Transverse colon (tissue), 4 donors: ENCODE results near the gene TBC1D16. TPM values are rescaled to one million over a fixed set of nuclear protein-coding genes. Genes with fewer than 3 reads are reported as not detected.

ENCODE experiments used
- DNase-seq: peaks from one replicate; pipeline ENCODE4 v3.0.0-alpha.2; 2019
- H3K27ac ChIP-seq, 4 donors: fragments of 200-600 bp; sonication (generic); 2 replicates each; pipeline ENCODE4 v1.5.1; 2016 to 2018; ENCODE audit warnings: inconsistent platforms in 4 of 4
- H3K27me3 ChIP-seq: fragments of 200-600 bp; sonication (generic); 2 replicates; pipeline ENCODE4 v1.5.1; 2017; ENCODE audit warnings: inconsistent platforms
- H3K36me3 ChIP-seq, 4 donors: fragments of 200-600 bp; sonication (generic); 2 replicates each; pipeline ENCODE4 v1.5.1; 2017 to 2019; ENCODE audit warnings: inconsistent platforms in 4 of 4
- H3K4me1 ChIP-seq, 4 donors: fragments of 200-600 bp; sonication (generic); 2 replicates each; pipeline ENCODE4 v1.5.1; 2017 to 2020; ENCODE audit warnings: inconsistent platforms in 4 of 4
- H3K4me3 ChIP-seq, 4 donors: fragments of 200-600 bp; sonication (generic); 1 replicate in 1 of 4; 2 replicates in 3 of 4; pipeline versions ENCODE4 v1.5.1 to v1.6.1; 2017 to 2019; ENCODE audit warnings: inconsistent platforms in 4 of 4
- H3K9me3 ChIP-seq, 2 donors: fragments of 200-600 bp; sonication (generic); 2 replicates each; pipeline ENCODE4 v1.5.1; 2017 to 2019; ENCODE audit warnings: inconsistent platforms in 2 of 2
- EP300 ChIP-seq: sonication (generic); formaldehyde crosslinking; IDR thresholded peaks from one replicate; pipeline ENCODE4 v1.6.1; 2017; ENCODE audit warnings: antibody characterized with exemption, low read depth
- POLR2A ChIP-seq: fragments of 450-650 bp; IDR thresholded peaks from one replicate; pipeline ENCODE4 v1.6.1; 2016; ENCODE audit warnings: antibody characterized with exemption, mild to moderate bottlenecking, moderate library complexity
- POLR2AphosphoS5 ChIP-seq, 3 donors: sonication (generic); formaldehyde crosslinking; IDR thresholded peaks; one replicate each; pipeline ENCODE4 v1.6.1; 2016; ENCODE audit warnings: antibody characterized with exemption in 3 of 3
- WGBS, 2 donors: methylation state at CpG; one replicate each; pipeline ENCODE4 v1.1.5; 2018; ENCODE audit warnings: low coverage in 1 of 2; 5-methylcytosine and 5-hydroxymethylcytosine counted together
- in situ Hi-C, 4 donors: fragments of 200-750 bp; cut with MboI; loops; one replicate each; pipeline versions ENCODE4 v1.15.0 to v1.15.1; 2017; ENCODE audit warnings: low sequenced_read_pairs in 3 of 4, low pct_ligation_motif_present in 1 of 4, low pct_unique_long_range_greater_than_20kb in 1 of 4
- intact Hi-C: fragments of 100-400 bp; cut with DNase I; formaldehyde crosslinking; loops from one replicate; pipeline ENCODE4 v1.15.1; 2023; ENCODE audit warnings: low total_unique reads
- total RNA-seq, 4 donors: library from RNA; depleted of rRNA; stranded (reverse); fragments of >200 nt; gene quantifications; one replicate each; pipeline ENCODE4 v1.1.0, GENCODE V29; 2016
- TF ChIP-seq, protein P1 (sequence below), 5 experiments: fragments of 200-600 bp in 3 of 5; fragments of 450-650 bp in 2 of 5; sonication (generic) in 3 of 5; IDR thresholded peaks; 1 replicate in 2 of 5; 2 replicates in 3 of 5; pipeline ENCODE4 v1.5.1; 2016 to 2017; ENCODE audit warnings: antibody characterized with exemption in 5 of 5, inconsistent platforms in 3 of 5, mild to moderate bottlenecking in 2 of 5, moderate library complexity in 1 of 5

TBC1D16 gene
- total RNA-seq, 4 donors from 2014 or later = 12.3 to 22.4 (median 18.1) TPM

DNA sequence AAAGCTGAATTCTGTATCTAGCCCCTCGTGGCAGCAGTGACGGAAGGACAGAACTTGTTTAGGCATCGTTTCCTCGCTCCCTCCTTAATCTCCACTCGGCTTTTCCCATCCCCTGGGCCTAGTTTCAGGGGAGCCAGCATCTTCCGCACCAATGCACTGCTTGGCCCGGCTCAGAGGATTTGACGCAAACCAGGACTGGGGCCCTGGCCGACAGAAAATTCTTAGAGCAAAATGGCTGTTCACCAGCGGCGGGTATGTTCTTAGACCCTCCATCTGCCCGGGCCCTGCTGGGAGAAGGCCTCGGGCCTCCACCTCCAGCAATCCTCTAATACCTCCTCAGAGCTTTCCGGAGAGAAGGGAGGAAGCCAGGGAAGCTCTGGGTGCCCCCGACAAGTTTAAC lies 54.6 kb downstream of the TBC1D16 start:
- TF ChIP-seq, protein P1, sequence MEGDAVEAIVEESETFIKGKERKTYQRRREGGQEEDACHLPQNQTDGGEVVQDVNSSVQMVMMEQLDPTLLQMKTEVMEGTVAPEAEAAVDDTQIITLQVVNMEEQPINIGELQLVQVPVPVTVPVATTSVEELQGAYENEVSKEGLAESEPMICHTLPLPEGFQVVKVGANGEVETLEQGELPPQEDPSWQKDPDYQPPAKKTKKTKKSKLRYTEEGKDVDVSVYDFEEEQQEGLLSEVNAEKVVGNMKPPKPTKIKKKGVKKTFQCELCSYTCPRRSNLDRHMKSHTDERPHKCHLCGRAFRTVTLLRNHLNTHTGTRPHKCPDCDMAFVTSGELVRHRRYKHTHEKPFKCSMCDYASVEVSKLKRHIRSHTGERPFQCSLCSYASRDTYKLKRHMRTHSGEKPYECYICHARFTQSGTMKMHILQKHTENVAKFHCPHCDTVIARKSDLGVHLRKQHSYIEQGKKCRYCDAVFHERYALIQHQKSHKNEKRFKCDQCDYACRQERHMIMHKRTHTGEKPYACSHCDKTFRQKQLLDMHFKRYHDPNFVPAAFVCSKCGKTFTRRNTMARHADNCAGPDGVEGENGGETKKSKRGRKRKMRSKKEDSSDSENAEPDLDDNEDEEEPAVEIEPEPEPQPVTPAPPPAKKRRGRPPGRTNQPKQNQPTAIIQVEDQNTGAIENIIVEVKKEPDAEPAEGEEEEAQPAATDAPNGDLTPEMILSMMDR (IDR thresholded peaks at IDR 0.05) = no peak
- TF ChIP-seq EP300 (no peak), POLR2A (no peak), POLR2AphosphoS5 (IDR thresholded peaks at IDR 0.05) (no peak)
- intact Hi-C loops = no loop called here
- in situ Hi-C loops = loop anchor here in 2 of 4 donors (25.0 kb wide), 1 partner anchor 169 kb away; no protein-coding TSS in a partner anchor
- WGBS, 2 donors = 74 to 76% methylated on average over 3 to 15 of the region's 15 CpGs
- Histone ChIP-seq H3K27me3 (no peaks in the 10 kb centered on the region), H3K4me3 (no peak overlapping the region), H3K9me3 (no peaks in the 10 kb centered on the region), H3K36me3 (no peaks in the 10 kb centered on the region), H3K4me1 (no peaks in the 10 kb centered on the region), H3K27ac (peak overlapping the region in 3 of 4 donors; percentile 4 to 38 (median 23))
- DNase-seq = no peak

DNA sequence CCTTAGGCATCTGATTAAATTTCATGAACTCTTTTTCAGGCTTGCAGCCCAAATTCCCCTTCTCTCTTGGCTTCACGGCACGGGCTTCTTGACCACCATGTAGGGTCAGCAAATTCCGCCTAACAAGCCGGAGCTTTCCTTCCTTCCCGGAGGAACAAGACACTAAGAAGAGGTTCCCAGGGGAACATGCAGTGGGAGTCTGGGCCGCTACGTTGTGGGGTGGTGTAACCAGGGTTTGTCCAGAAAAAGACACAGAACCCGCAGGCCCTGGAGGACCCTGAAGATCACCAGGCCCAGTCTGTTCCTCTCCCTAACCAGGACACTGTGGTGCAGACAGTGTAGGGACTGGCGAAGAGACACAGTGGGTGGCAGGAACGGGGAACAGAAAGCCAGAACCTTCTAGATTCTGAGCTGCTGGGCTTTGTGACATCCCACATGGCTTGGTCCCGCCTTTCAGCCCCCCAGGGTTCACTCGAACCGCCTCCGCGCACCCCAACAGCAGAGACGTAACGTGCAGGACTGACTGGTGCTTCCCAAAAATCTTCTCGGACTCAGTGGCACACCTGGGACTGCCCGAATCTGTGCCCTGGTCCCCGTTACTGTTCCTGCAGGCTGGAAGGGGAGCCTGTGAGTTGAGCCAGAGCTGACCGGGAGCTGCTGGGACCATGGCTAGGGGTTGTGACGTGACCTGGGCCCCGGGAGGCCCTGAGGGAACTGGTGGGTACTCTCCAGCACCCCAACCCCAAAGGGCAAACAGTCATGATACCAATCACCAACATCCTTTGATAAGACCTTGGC lies 55.2 kb downstream of the TBC1D16 start:
- H3K27me3 ChIP-seq = no peaks in the 10 kb centered on the region
- DNase-seq = no peak
- intact Hi-C loops = no loop called here
- no peaks in the 10 kb centered on the region for H3K4me1 ChIP-seq
- in situ Hi-C loops = loop anchor here in 2 of 4 donors (25.0 kb wide), 1 partner anchor 168 kb away; no protein-coding TSS in a partner anchor
- no peak overlapping the region for H3K4me3 ChIP-seq
- peak overlapping the region in 2 of 4 donors; percentile 23 to 38 for H3K27ac ChIP-seq
- H3K36me3 ChIP-seq = no peaks in the 10 kb centered on the region
- no peaks in the 10 kb centered on the region for H3K9me3 ChIP-seq
- 89% methylated on average over 23 of the region's 23 CpGs; no CpG with 5 or more reads in 1 of the 2 donors for WGBS, 2 donors
- TF ChIP-seq POLR2AphosphoS5 (IDR thresholded peaks at IDR 0.05) (no peak), POLR2A (no peak), EP300 (no peak)
- TF ChIP-seq, protein P1 (IDR thresholded peaks at IDR 0.05) = no peak

DNA sequence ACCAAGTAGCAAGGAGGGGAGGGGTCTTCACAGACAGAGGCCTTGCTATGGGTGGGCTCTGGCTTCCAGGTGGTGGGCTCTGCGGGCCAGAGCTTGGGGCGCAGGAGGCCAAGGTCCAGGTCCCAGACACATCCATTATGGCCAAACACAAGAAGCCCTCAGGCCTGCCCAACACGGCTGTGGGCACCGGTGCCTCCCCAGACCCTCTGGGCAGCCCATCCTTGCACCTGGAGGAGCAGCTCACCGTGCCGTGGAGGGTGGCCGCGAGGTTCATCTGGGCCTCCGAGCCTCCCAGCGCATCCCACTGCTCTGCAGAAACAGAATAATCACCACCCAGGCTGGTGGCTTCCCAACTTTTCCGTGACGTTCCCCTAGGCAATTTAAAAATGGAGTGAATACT lies 55.9 kb downstream of the TBC1D16 start:
- intact Hi-C loops = no loop called here
- no peak for DNase-seq
- TF ChIP-seq, protein P1 (IDR thresholded peaks at IDR 0.05) = no peak
- TF ChIP-seq POLR2AphosphoS5 (IDR thresholded peaks at IDR 0.05) (no peak), EP300 (no peak), POLR2A (no peak)

DNA sequence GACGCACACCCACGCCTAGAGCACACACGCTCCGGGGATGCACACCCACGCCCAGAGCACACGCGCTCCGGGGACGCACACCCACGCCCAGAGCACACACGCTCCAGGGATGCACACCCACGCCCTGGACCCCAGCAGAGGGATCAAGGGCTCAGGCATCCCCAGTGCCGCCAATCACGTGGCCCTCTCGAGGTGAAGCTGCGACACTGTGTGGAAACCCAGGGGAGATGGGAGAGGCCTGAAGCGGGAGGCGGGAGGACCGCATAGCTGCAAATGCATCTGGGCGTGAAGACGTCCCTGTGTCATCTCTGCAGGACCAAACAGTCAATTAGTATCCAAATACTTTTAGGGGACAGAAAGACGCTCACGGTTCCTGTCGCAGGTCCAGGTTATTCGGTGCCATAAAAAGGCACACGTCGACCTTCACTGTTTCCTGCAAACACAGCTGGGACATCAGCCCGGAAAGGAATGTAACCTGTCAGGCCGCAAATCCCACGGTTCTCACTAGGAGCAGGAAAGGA lies 56.4 kb downstream of the TBC1D16 start:
- H3K27me3 ChIP-seq = no peaks in the 10 kb centered on the region
- no peak overlapping the region for H3K27ac ChIP-seq
- no peak for DNase-seq
- no peaks in the 10 kb centered on the region for H3K9me3 ChIP-seq
- in situ Hi-C loops = loop anchor here in 2 of 4 donors (25.0 kb wide), 1 partner anchor 167 kb away; no protein-coding TSS in a partner anchor
- H3K4me1 ChIP-seq = no peaks in the 10 kb centered on the region
- intact Hi-C loops = no loop called here
- WGBS, 2 donors = 80% methylated on average over 30 of the region's 30 CpGs; no CpG with 5 or more reads in 1 of the 2 donors
- H3K36me3 ChIP-seq = no peaks in the 10 kb centered on the region
- no peak overlapping the region for H3K4me3 ChIP-seq
- TF ChIP-seq POLR2AphosphoS5 (IDR thresholded peaks at IDR 0.05) = no peak
- TF ChIP-seq EP300 = no peak
- no peak for TF ChIP-seq POLR2A
- TF ChIP-seq, protein P1 (IDR thresholded peaks at IDR 0.05) = no peak

More for the DNA sequence above, 55.9 kb downstream of the TBC1D16 start:
- in situ Hi-C loops = loop anchor here in 2 of 4 donors (25.0 kb wide), 1 partner anchor 168 kb away; no protein-coding TSS in a partner anchor
- 92% methylated on average over 12 of the region's 12 CpGs; no CpG with 5 or more reads in 1 of the 2 donors for WGBS, 2 donors
- Histone ChIP-seq H3K27ac (no peak overlapping the region), H3K27me3 (no peaks in the 10 kb centered on the region), H3K9me3 (no peaks in the 10 kb centered on the region), H3K4me3 (no peak overlapping the region), H3K36me3 (no peaks in the 10 kb centered on the region), H3K4me1 (no peaks in the 10 kb centered on the region)
